Superior temporal gyrus (tissue), 1 donor: ENCODE results near the gene ACTL8.

Source experiments
- DNase-seq: peaks from one replicate; pipeline ENCODE4 v3.0.0-alpha.2; 2016; ENCODE audit errors: extremely low spot score

The ACTL8 gene

DNA sequence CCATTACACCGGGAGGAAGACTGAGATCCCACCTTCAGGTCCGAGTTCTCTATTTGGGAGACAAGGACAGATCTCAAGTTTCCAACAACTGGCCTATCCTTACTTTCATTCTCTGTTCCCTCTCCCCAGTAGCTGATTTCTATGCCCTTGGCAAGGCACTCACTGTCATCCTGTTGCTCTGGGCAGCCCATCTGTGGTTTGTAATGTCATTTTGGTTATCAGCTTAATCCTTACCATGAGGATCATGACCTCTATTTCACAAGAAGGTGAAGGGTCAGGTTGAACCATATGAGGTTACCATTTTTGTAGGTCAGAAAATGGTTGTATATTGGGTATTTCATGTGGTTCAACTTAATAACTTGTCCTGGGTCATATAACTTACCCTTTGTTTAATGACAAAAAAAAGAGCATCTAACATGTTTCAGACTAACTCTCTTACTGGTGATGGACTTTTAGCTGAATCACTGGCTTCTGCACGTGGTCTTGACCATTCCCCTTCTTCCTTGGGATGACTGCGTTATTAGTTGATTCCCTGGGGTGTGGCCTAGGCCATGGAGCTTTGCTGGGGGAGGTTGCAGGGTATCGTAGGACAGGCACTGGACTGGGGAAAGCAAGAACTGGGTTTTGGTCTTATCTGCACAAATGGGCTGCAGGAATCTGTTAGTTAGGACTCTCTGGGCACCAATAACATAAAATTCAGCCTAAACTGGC, 120.2 kb downstream of the ACTL8 start:
- no peak for DNase-seq

DNA sequence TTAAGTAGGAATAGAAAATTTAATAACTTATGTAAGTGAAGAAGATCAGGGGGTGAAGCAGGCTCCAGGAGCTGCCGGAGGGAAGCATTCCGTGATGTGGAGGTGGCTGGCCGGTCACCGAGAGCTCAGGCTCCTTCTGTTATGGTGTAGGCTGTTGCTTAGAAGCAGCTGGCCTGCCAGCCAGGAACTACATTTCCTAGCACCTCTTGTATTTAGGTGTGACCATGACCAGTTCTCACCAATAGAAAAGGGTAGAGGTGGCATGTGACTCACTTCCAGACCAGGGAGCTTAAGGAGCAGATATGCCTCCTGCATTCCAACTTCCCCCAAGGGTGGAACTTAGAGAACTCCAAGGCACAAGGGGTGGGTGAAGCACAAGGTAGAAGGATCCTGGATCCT, 120.7 kb downstream of the ACTL8 start:
- no peak for DNase-seq
